Lower lobe of right lung (tissue), 2 donors: ENCODE data around the gene GRIP1. TPM values are rescaled to one million over a fixed set of nuclear protein-coding genes. Genes with fewer than 3 reads are reported as not detected.

Source experiments
- ATAC-seq, 2 donors: fragments of 200-7000 bp; cut with Tn5 transposase; one replicate each; pipeline ENCODE4 v1.9.1; 2020 to 2022; ENCODE audit warnings: mild to moderate bottlenecking in 2 of 2, moderate library complexity in 2 of 2
- DNase-seq: peaks from one replicate; pipeline ENCODE4 v3.0.0-alpha.2; 2020
- H3K27ac ChIP-seq: fragments of 200-600 bp; one replicate; pipeline ENCODE4 v1.8.0; 2022
- H3K27me3 ChIP-seq: fragments of 200-600 bp; one replicate; pipeline ENCODE4 v1.8.0; 2022; ENCODE audit warnings: low read depth
- H3K36me3 ChIP-seq: fragments of 200-600 bp; one replicate; pipeline ENCODE4 v1.8.0; 2022; ENCODE audit warnings: mild to moderate bottlenecking
- H3K4me1 ChIP-seq: fragments of 200-600 bp; one replicate; pipeline ENCODE4 v1.8.0; 2022
- H3K4me3 ChIP-seq: fragments of 200-600 bp; one replicate; pipeline ENCODE4 v1.8.0; 2022; ENCODE audit warnings: mild to moderate bottlenecking
- H3K9me3 ChIP-seq: fragments of 200-600 bp; one replicate; pipeline ENCODE4 v1.8.0; 2022
- CTCF ChIP-seq: fragments of 200-600 bp; IDR thresholded peaks from one replicate; pipeline ENCODE4 v1.8.0; 2022; ENCODE audit warnings: antibody characterized with exemption, mild to moderate bottlenecking
- intact Hi-C: fragments of 100-400 bp; cut with DNase I; formaldehyde crosslinking; loops from one replicate; pipeline ENCODE4 v1.11.0; 2022
- total RNA-seq: library from RNA; stranded (reverse); fragmentation: NEBNext Ultra II Directional; extraction: Animal tissue kit (Norgen Biotek cat#: 25700); gene quantifications from one replicate; pipeline ENCODE4 v1.2.1, GENCODE V29; 2021
- donor health status: DM: no; HTN: yes; CAD: no; lungs with severe emphysema.

GRIP1 gene
- total RNA-seq, 1 donor from 2014 or later = 4.3 TPM

GRCh38 chr12:66495709-66496108, 183.2 kb downstream of the GRIP1 start:
- no peak overlapping the region for H3K27ac ChIP-seq
- H3K36me3 ChIP-seq = no peaks in the 10 kb centered on the region
- no peaks in the 10 kb centered on the region for H3K9me3 ChIP-seq
- no peaks in the 10 kb centered on the region for H3K4me1 ChIP-seq
- no peak overlapping the region for H3K4me3 ChIP-seq
- ATAC-seq (no peak), DNase-seq (no peak)
- no peak for TF ChIP-seq CTCF
- intact Hi-C loops = no loop called here
- no peaks in the 10 kb centered on the region for H3K27me3 ChIP-seq

- no peak for DNase-seq
- H3K9me3 ChIP-seq = no peaks in the 10 kb centered on the region
- no peak for TF ChIP-seq CTCF
- intact Hi-C loops = no loop called here
- H3K27ac ChIP-seq = no peak overlapping the region
- H3K4me1 ChIP-seq = no peaks in the 10 kb centered on the region
- ATAC-seq = no peak
- no peak overlapping the region for H3K4me3 ChIP-seq
- no peaks in the 10 kb centered on the region for H3K36me3 ChIP-seq
- H3K27me3 ChIP-seq = no peaks in the 10 kb centered on the region
These were observed 185.1 kb downstream of the GRIP1 start for GRCh38 chr12:66493819-66494218.

GRCh38 chr12:66491853-66492252, 187.0 kb downstream of the GRIP1 start:
- Histone ChIP-seq H3K9me3 (no peaks in the 10 kb centered on the region), H3K4me3 (no peak overlapping the region), H3K36me3 (no peaks in the 10 kb centered on the region), H3K4me1 (no peaks in the 10 kb centered on the region), H3K27me3 (no peaks in the 10 kb centered on the region), H3K27ac (no peak overlapping the region)
- no peak for TF ChIP-seq CTCF
- ATAC-seq (no peak), DNase-seq (no peak)
- intact Hi-C loops = no loop called here

- intact Hi-C loops = no loop called here
- no peak for TF ChIP-seq CTCF
- H3K36me3 ChIP-seq = no peaks in the 10 kb centered on the region
- H3K4me1 ChIP-seq = no peaks in the 10 kb centered on the region
- no peak for DNase-seq
- no peak overlapping the region for H3K4me3 ChIP-seq
- peaks cover 7% of the 10 kb centered on the region for H3K9me3 ChIP-seq
- no peaks in the 10 kb centered on the region for H3K27me3 ChIP-seq
- no peak overlapping the region for H3K27ac ChIP-seq
- no peak for ATAC-seq
These were observed 196.3 kb downstream of the GRIP1 start for GRCh38 chr12:66482351-66483203.

- no peaks in the 10 kb centered on the region for H3K4me1 ChIP-seq
- no peak overlapping the region for H3K4me3 ChIP-seq
- ATAC-seq = no peak
- no peak for TF ChIP-seq CTCF
- no peak for DNase-seq
- H3K36me3 ChIP-seq = no peaks in the 10 kb centered on the region
- no peaks in the 10 kb centered on the region for H3K9me3 ChIP-seq
- no peak overlapping the region for H3K27ac ChIP-seq
- intact Hi-C loops = no loop called here
- H3K27me3 ChIP-seq = no peaks in the 10 kb centered on the region
These were observed 210.9 kb downstream of the GRIP1 start for GRCh38 chr12:66467932-66468331.
